SIG-M5 treated with dmso at 0.1 percent for 504 hours (cell line): Measurements from ENCODE around the gene DDX18.

Source experiments
- DNase-seq: peaks from one replicate; lab custom pipeline; 2025; ENCODE audit not compliant: unreplicated experiment; lab: John Stamatoyannopoulos, UW

The DDX18 gene

DNA sequence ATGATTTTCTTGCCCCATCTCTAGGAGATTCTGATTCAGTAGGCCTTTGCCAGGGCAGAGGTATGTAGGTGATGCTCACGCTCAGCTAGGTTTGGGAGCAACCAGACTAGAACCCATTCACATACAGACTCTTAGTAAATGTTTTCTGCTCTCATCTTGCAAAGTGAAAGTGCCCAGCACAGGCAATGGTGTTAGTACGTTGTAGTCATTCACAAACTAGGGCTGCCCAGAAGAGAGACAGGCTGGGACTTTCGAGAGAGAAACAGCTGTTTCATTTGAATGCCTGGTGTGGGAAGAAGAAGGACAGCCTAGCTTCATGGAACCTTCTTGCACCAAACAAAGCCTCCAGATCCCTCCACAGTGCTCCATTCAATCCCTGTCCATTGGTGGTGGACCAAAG is 19.4 kb downstream of the DDX18 start:
- DNase-seq: no peak

DNA sequence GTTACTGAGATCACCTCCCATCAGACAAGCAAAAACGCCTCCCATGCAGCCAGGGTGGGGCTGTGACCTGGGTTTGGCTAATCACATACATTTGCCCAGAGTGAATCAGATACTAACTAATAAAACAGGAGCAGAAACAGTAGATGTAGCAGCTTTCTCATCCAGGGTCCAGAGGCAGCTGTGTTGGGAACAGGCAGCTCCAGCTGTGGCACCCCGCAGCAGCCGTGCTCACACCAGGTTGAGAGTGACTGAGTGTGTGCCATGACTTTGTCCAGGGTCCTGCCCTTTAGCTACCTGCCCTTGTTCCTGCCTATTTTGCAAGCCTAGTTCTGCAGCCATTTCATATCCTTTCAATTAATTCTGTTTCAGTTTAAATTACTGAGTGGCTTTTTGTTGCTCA is 20.5 kb downstream of the DDX18 start:
- no peak for DNase-seq

DNA sequence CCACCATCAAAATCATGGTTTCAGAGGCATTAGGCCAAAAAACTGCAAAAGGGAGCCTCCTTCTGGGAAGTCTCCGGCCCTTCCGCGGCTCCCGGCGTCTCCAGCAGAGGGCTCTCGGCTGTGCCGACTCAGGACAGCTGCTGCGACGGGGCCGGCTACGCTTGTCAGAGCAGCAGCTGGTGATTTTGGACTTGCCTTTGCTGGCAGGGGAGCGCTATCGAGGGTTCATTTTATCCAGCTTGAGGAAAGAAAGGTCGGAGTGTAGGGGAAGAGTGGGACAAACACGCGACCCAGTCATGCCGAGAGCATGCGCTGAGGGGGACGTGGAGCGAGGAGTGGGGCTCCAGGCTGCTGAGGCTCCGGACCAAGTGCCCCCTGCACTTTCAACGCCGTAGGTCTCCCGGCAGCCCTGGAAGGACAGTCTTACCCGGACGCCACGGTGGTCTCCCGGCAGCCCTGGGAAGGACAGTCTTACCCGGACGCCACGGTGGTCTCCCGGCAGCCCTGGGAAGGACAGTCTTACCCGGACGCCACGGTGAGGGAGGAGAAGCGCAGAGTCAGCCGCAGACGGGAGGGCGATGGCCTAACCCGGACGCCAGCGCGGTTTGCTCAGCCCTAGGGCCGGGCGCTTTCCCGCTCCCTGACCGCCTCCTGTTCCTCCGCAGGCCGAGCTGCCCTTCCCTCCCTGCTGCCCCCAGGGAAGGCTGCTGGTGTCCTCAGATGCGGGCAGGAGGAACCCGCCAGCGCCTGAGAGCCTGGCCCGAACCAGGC is 21.7 kb downstream of the DDX18 start:
- no peak for DNase-seq

- DNase-seq: no peak
Measured at GRCh38 chr2:117845304-117845703, 30.8 kb downstream of the DDX18 start.

DNA sequence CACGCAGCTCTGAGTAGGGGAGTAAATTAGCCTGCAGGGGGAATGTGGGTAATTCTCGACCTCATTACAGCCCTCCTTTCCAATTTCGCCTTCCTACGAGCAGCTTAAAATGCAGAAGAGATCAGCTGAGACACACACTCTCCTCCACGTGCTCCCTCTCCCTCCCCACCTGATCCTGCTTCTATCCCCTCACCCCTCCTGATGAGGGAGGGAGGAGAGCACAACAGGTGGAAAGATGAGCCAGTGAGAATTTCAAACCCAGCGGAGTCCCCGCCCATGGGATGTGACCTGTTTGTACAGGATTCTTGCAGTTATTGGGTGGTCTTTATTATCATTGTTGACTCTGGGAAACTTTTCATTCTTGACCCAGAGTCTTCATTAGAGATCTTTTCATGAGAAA is 35.5 kb downstream of the DDX18 start:
- no peak for DNase-seq

GRCh38 chr2:117850461-117850860 is 36.0 kb downstream of the DDX18 start:
- no peak for DNase-seq

DNA sequence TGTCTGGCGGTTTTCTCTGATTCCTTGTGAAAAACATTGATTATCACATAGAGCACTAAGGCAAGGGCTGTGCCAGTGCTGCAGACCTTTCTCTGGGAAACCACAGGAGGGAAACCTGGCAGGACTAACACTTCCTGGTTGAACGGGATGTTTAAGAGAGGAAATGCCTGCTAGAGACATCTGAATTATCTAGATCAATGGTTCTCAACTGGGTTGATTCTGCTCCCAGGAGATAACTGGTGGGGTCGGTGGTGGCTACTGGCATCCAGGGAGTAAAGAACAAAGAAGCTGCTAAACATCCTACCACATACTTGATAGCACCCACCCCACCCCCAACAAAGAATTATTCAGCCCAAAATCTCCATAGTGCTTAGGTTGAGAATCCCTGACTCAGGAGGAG is 37.5 kb downstream of the DDX18 start:
- DNase-seq: no peak

DNA sequence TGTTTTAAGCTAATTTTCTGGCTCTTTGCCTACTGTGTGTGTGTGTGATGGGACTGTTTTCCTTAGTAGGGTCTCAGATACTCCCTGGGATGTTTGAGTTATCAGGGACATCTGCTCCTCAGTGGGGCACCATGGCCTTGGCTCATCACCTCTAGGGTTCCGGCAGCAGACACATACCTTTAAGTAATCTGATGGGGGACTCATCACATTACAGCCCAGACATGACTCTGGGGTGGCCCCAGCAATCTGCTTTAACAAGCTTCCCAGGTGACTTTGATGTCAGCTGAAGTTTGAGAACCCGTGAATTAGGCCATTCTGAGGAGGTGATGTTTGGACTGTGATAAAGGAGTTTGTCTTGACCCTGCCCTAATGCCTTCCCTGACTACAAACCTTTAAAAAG is 38.8 kb downstream of the DDX18 start:
- DNase-seq: no peak

- DNase-seq: no peak
Measured at GRCh38 chr2:117853873-117854272, 39.4 kb downstream of the DDX18 start.

- no peak for DNase-seq
Measured at GRCh38 chr2:117854610-117855009, 40.1 kb downstream of the DDX18 start.

DNA sequence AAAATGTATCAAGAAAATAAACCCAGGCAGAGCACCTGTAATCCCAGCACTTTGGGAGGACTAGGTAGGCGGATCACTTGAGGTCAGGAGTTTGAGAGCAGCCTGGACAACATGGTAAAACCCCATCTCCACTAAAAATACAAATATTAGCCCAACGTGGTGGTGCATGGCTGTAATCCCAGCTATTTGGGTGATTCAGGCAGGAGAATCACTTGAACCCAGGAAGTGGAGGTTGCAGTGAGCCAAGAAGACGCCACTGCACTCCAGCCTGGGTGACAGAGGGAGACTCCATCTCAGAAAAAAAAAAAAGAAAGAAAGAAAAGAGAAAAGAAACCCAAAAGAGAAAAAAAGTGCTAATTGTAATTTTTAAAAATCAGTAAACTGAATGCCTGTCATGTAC is 41.4 kb downstream of the DDX18 start:
- DNase-seq: no peak

DNA sequence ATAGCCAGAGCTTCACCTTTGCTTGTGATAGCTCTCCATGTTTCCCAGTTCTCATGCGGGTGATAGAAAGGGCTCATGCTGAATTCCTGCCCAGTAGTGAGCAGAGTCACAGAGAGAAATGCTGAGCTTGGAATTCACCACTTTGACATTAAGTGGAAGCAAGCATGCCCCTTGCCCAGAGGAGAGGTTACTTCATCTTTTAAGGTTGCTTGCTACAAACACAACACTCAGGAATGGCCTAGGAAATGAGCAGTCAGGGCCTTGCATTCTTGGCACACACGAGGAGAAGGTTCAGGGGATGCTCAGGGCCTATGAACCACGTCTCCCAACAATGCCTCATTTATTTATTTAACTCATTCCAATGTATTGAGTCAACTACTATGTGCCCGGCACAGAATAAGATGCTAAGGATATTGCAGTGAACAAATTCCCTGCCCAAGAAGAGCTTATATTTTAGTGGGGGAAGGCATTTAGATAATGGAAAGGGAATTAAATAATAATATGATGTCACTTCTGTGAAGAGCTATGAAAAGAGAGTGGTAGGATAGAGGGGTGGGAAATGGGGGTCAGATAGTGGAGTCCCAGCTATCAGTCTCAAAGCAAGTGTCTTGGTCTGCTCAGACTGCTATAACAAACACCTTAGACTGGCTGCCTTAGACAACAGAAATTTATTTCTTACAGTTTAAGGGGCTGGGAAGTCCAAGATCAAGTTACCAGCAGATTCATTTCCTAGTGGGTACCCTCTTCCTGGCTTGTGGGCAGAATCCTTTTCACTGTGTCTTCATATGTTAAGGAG is 42.1 kb downstream of the DDX18 start:
- DNase-seq: no peak

- no peak for DNase-seq
Measured at GRCh38 chr2:117858336-117858735, 43.8 kb downstream of the DDX18 start.

GRCh38 chr2:117858892-117859531 is 44.5 kb downstream of the DDX18 start:
- no peak for DNase-seq

- no peak for DNase-seq
Measured at GRCh38 chr2:117859532-117859911, 45.0 kb downstream of the DDX18 start.

GRCh38 chr2:117859924-117860647 is 45.6 kb downstream of the DDX18 start:
- no peak for DNase-seq

- DNase-seq: no peak
Measured at GRCh38 chr2:117862459-117862858, 48.0 kb downstream of the DDX18 start.

DNA sequence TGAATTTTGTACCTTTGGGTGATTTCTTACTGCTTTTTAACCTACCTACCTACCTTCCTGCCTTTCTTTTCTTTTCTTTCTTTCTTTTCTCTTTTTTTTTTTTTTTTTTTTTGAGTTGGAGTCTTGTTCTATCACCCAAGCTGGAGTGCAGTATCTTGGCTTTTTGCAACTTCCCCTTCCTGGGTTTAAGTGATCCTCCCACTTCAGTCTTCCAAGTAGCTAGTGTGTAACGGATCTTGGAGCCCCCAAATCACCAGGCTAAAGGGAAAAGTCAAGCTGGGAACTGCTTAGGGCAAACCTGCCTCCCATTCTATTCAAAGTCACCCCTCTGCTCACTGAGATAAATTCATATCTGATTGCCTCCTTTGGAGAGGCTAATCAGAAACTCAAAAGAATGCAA is 61.3 kb downstream of the DDX18 start:
- DNase-seq: peak; percentile 40

- no peak for DNase-seq
Measured at GRCh38 chr2:117879003-117879402, 64.5 kb downstream of the DDX18 start.
